Measurements from ENCODE around the gene WBP2NL.

GRCh38 chr22:41975299-41976069 lies 23.1 kb upstream of the WBP2NL start:
- TF ChIP-seq POLR2AphosphoS5 (IDR thresholded peaks at IDR 0.05) (no peak), TAF1 (IDR thresholded peaks at IDR 0.05; ENCODE audit: low read depth) (no peak), EZH2 (IDR thresholded peaks at IDR 0.05; ENCODE audit: borderline replicate concordance, insufficient read depth, low read length, poor library complexity, severe bottlenecking) (no peak)
- TF ChIP-seq, protein P1, sequence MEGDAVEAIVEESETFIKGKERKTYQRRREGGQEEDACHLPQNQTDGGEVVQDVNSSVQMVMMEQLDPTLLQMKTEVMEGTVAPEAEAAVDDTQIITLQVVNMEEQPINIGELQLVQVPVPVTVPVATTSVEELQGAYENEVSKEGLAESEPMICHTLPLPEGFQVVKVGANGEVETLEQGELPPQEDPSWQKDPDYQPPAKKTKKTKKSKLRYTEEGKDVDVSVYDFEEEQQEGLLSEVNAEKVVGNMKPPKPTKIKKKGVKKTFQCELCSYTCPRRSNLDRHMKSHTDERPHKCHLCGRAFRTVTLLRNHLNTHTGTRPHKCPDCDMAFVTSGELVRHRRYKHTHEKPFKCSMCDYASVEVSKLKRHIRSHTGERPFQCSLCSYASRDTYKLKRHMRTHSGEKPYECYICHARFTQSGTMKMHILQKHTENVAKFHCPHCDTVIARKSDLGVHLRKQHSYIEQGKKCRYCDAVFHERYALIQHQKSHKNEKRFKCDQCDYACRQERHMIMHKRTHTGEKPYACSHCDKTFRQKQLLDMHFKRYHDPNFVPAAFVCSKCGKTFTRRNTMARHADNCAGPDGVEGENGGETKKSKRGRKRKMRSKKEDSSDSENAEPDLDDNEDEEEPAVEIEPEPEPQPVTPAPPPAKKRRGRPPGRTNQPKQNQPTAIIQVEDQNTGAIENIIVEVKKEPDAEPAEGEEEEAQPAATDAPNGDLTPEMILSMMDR (IDR thresholded peaks at IDR 0.05; ENCODE audit: poor library complexity, severe bottlenecking), result no peak
